DND-41 (cell line): ENCODE data around the gene CORT.

ENCODE experiments used
- EZH2 ChIP-seq: IDR thresholded peaks from 3 replicates; pipeline ENCODE4 v1.6.1; 2012; ENCODE audit warnings: borderline replicate concordance, low read depth, mild to moderate bottlenecking, moderate library complexity, low read length, inconsistent platforms; ENCODE audit not compliant: severe bottlenecking
- TF ChIP-seq, protein P1 (sequence below): IDR thresholded peaks from 2 replicates; pipeline ENCODE4 v1.5.1; 2012; ENCODE audit warnings: borderline replicate concordance, low read length, moderate library complexity, mild to moderate bottlenecking; ENCODE audit not compliant: poor library complexity, severe bottlenecking; ENCODE audit errors: extremely low read depth

- TF ChIP-seq, protein P1, sequence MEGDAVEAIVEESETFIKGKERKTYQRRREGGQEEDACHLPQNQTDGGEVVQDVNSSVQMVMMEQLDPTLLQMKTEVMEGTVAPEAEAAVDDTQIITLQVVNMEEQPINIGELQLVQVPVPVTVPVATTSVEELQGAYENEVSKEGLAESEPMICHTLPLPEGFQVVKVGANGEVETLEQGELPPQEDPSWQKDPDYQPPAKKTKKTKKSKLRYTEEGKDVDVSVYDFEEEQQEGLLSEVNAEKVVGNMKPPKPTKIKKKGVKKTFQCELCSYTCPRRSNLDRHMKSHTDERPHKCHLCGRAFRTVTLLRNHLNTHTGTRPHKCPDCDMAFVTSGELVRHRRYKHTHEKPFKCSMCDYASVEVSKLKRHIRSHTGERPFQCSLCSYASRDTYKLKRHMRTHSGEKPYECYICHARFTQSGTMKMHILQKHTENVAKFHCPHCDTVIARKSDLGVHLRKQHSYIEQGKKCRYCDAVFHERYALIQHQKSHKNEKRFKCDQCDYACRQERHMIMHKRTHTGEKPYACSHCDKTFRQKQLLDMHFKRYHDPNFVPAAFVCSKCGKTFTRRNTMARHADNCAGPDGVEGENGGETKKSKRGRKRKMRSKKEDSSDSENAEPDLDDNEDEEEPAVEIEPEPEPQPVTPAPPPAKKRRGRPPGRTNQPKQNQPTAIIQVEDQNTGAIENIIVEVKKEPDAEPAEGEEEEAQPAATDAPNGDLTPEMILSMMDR: no peak
- TF ChIP-seq EZH2: no peak
These were observed 8.0 kb downstream of the CORT start for GRCh38 chr1:10457875-10458274.
